GM12865 (cell line): ENCODE results near the gene MUC6.

ENCODE experiments used
- DNase-seq: peaks from one replicate; pipeline ENCODE4 v3.0.0; 2010; ENCODE audit warnings: low read depth
- H3K4me3 ChIP-seq: 2 replicates; pipeline ENCODE4 v1.5.1; 2011; ENCODE audit warnings: mild to moderate bottlenecking, low read depth, low read length, control low read depth
- CTCF ChIP-seq: IDR thresholded peaks from 2 replicates; pipeline ENCODE4 v1.5.1; 2011; ENCODE audit warnings: low read length, control low read depth, low read depth, inconsistent platforms; ENCODE audit not compliant: insufficient read depth; ENCODE audit errors: missing control alignments

The MUC6 gene

GRCh38 chr11:1015064-1015463 is 21.5 kb downstream of the MUC6 start:
- no peak for DNase-seq
- TF ChIP-seq CTCF: no peak
- H3K4me3 ChIP-seq: no peak overlapping the region

GRCh38 chr11:1014276-1014675 is 22.2 kb downstream of the MUC6 start:
- no peak for DNase-seq
- no peak for TF ChIP-seq CTCF
- no peak overlapping the region for H3K4me3 ChIP-seq

GRCh38 chr11:1013631-1013935 is 22.9 kb downstream of the MUC6 start:
- DNase-seq: no peak
- H3K4me3 ChIP-seq: no peak overlapping the region
- no peak for TF ChIP-seq CTCF

- H3K4me3 ChIP-seq: no peak overlapping the region
- TF ChIP-seq CTCF: no peak
- DNase-seq: no peak
Measured at GRCh38 chr11:1012740-1013630, 23.5 kb downstream of the MUC6 start.

- no peak for TF ChIP-seq CTCF
- no peak overlapping the region for H3K4me3 ChIP-seq
- DNase-seq: no peak
Measured at GRCh38 chr11:1012291-1012690, 24.2 kb downstream of the MUC6 start.

- no peak for DNase-seq
- H3K4me3 ChIP-seq: no peak overlapping the region
- TF ChIP-seq CTCF: no peak
Measured at GRCh38 chr11:1011320-1011698, 25.2 kb downstream of the MUC6 start.
